Measurements from ENCODE around the gene CD52.
A peak's percentile ranks its signal among the peaks of the same experiment; 100 is the strongest.

The CD52 gene

GRCh38 chr1:26346274-26347033 lies 28.7 kb downstream of the CD52 start:
- no peak for TF ChIP-seq REST (IDR thresholded peaks at IDR 0.05; ENCODE audit: insufficient replicate concordance, low read depth)
- no peak for TF ChIP-seq POLR2AphosphoS5 (IDR thresholded peaks at IDR 0.05; ENCODE audit: low read depth)
- peak; percentile 54; the same call in 1 of the 2 replicates for TF ChIP-seq SPI1 (IDR thresholded peaks at IDR 0.05; ENCODE audit: borderline replicate concordance, low read depth)
- Histone ChIP-seq H3K27me3 (ENCODE audit: insufficient read depth, poor library complexity, severe bottlenecking) (no peaks in the 10 kb centered on the region), H3K4me3 (replicated peaks; ENCODE audit: insufficient read depth, low read length) (no peak overlapping the region), H3K27ac (replicated peaks) (no peak overlapping the region)
- no peak for DNase-seq (ENCODE audit: low read depth in 1 of 2, low spot score in 1 of 2)

- no peak for DNase-seq (ENCODE audit: low read depth in 1 of 2, low spot score in 1 of 2)
- Histone ChIP-seq H3K27ac (replicated peaks) (no peak overlapping the region), H3K4me3 (replicated peaks; ENCODE audit: insufficient read depth, low read length) (no peak overlapping the region), H3K27me3 (ENCODE audit: insufficient read depth, poor library complexity, severe bottlenecking) (no peaks in the 10 kb centered on the region)
- TF ChIP-seq SPI1 (IDR thresholded peaks at IDR 0.05; ENCODE audit: borderline replicate concordance, low read depth) (no peak), GABPA (IDR thresholded peaks at IDR 0.05; ENCODE audit: low read depth) (no peak)
These were observed 31.6 kb downstream of the CD52 start for GRCh38 chr1:26349188-26349876.

GRCh38 chr1:26349877-26350244 lies 32.1 kb downstream of the CD52 start:
- no peak for DNase-seq (ENCODE audit: low read depth in 1 of 2, low spot score in 1 of 2)
- Histone ChIP-seq H3K4me3 (replicated peaks; ENCODE audit: insufficient read depth, low read length) (no peak overlapping the region), H3K27me3 (ENCODE audit: insufficient read depth, poor library complexity, severe bottlenecking) (no peaks in the 10 kb centered on the region), H3K27ac (replicated peaks) (no peak overlapping the region)
- TF ChIP-seq SPI1 (IDR thresholded peaks at IDR 0.05; ENCODE audit: borderline replicate concordance, low read depth) (no peak), REST (IDR thresholded peaks at IDR 0.05; ENCODE audit: insufficient replicate concordance, low read depth) (no peak)

GRCh38 chr1:26350343-26350700 lies 32.6 kb downstream of the CD52 start:
- H3K27me3 ChIP-seq (ENCODE audit: insufficient read depth, poor library complexity, severe bottlenecking), result no peaks in the 10 kb centered on the region
- no peak overlapping the region for H3K4me3 ChIP-seq (replicated peaks; ENCODE audit: insufficient read depth, low read length)
- no peak for DNase-seq (ENCODE audit: low read depth in 1 of 2, low spot score in 1 of 2)
- no peak overlapping the region for H3K27ac ChIP-seq (replicated peaks)
- no peak for TF ChIP-seq GABPA (IDR thresholded peaks at IDR 0.05; ENCODE audit: low read depth)

- no peaks in the 10 kb centered on the region for H3K27me3 ChIP-seq (ENCODE audit: insufficient read depth, poor library complexity, severe bottlenecking)
- no peak for DNase-seq (ENCODE audit: low read depth in 1 of 2, low spot score in 1 of 2)
- H3K4me3 ChIP-seq (replicated peaks; ENCODE audit: insufficient read depth, low read length), result no peak overlapping the region
- H3K27ac ChIP-seq (replicated peaks), result no peak overlapping the region
- TF ChIP-seq CTCF (IDR thresholded peaks at IDR 0.05; ENCODE audit: insufficient read depth, low read length), result no peak
These were observed 33.2 kb downstream of the CD52 start for GRCh38 chr1:26350701-26351589.
